ENCODE results near the gene DLX1. TPM values are rescaled to one million over a fixed set of nuclear protein-coding genes. Genes with fewer than 3 reads are reported as not detected.

Gene DLX1
- total and polyA plus RNA-seq, 4 donors: not detected

- H3K9ac ChIP-seq (ENCODE audit: low read depth in 1 of 2, low read length in 2 of 2): no peak overlapping the region
- no peaks in the 10 kb centered on the region for H3K36me3 ChIP-seq (ENCODE audit: control insufficient read depth in 4 of 4, insufficient read depth in 3 of 4, low read depth in 1 of 4, low read length in 3 of 4)
- H3K9me3 ChIP-seq (ENCODE audit: control insufficient read depth in 4 of 4, low read length in 3 of 4): no peaks in the 10 kb centered on the region
- no peak for DNase-seq (ENCODE audit: low spot score)
- 39% methylated on average over 4 of the region's 4 CpGs for WGBS
- H3K4me1 ChIP-seq (ENCODE audit: control insufficient read depth in 4 of 4, insufficient read depth in 4 of 4, low read length in 3 of 4): peaks cover 0 to 23% (median 15%) of the 10 kb centered on the region in 4 donors
- peak overlapping the region; percentile 4 to 16 for H3K27ac ChIP-seq (ENCODE audit: low read depth in 1 of 2, low read length in 2 of 2)
- peak; percentile 88 to 91 for TF ChIP-seq HNF4A (conservative IDR thresholded peaks at IDR 0.05)
- TF ChIP-seq EGR1 (IDR thresholded peaks at IDR 0.05; ENCODE audit: low read depth in 2 of 2): peak; percentile 40 to 74
- peak; percentile 70 for TF ChIP-seq HNF4G (IDR thresholded peaks at IDR 0.05)
- TF ChIP-seq YY1 (IDR thresholded peaks at IDR 0.05): peak; percentile 81
- TF ChIP-seq GABPA (IDR thresholded peaks at IDR 0.05 in 1 of 2, conservative IDR thresholded peaks at IDR 0.05 in 1 of 2): peak in 1 of 2 donors; percentile 53
- peak; percentile 67 for TF ChIP-seq NR2F2 (IDR thresholded peaks at IDR 0.05)
- TF ChIP-seq, protein P1, sequence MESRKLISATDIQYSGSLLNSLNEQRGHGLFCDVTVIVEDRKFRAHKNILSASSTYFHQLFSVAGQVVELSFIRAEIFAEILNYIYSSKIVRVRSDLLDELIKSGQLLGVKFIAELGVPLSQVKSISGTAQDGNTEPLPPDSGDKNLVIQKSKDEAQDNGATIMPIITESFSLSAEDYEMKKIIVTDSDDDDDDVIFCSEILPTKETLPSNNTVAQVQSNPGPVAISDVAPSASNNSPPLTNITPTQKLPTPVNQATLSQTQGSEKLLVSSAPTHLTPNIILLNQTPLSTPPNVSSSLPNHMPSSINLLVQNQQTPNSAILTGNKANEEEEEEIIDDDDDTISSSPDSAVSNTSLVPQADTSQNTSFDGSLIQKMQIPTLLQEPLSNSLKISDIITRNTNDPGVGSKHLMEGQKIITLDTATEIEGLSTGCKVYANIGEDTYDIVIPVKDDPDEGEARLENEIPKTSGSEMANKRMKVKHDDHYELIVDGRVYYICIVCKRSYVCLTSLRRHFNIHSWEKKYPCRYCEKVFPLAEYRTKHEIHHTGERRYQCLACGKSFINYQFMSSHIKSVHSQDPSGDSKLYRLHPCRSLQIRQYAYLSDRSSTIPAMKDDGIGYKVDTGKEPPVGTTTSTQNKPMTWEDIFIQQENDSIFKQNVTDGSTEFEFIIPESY (IDR thresholded peaks at IDR 0.05): peak; percentile 53
- TF ChIP-seq FOXA2 (IDR thresholded peaks at IDR 0.05): peak; percentile 47
- peak; percentile 30 for TF ChIP-seq FOXA1 (IDR thresholded peaks at IDR 0.05)
- no peak for TF ChIP-seq TAF1 (conservative IDR thresholded peaks at IDR 0.05)
- TF ChIP-seq JUND (IDR thresholded peaks at IDR 0.05): peak; percentile 48 to 73
- no peak for TF ChIP-seq CTCF (IDR thresholded peaks at IDR 0.05; ENCODE audit: low read depth, low read length, missing input control)
- TF ChIP-seq SP1 (IDR thresholded peaks at IDR 0.05): peak; percentile 78
- TF ChIP-seq RAD21 (IDR thresholded peaks at IDR 0.05): peak; percentile 46 to 51
- TF ChIP-seq, protein P2, sequence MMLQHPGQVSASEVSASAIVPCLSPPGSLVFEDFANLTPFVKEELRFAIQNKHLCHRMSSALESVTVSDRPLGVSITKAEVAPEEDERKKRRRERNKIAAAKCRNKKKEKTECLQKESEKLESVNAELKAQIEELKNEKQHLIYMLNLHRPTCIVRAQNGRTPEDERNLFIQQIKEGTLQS (IDR thresholded peaks at IDR 0.05): no peak
- TF ChIP-seq, protein P3, sequence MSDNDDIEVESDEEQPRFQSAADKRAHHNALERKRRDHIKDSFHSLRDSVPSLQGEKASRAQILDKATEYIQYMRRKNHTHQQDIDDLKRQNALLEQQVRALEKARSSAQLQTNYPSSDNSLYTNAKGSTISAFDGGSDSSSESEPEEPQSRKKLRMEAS (IDR thresholded peaks at IDR 0.05): peak; percentile 90
- peak; percentile 80 to 83 for TF ChIP-seq RXRA (IDR thresholded peaks at IDR 0.05)
- peak; percentile 41 for TF ChIP-seq REST (IDR thresholded peaks at IDR 0.05)
- H3K27me3 ChIP-seq (ENCODE audit: control insufficient read depth in 4 of 4, insufficient read depth in 4 of 4, low read length in 3 of 4): no peaks in the 10 kb centered on the region
- no peak overlapping the region for H3K4me3 ChIP-seq (ENCODE audit: low read depth in 1 of 3, low read length in 3 of 3)
These were observed 33.0 kb upstream of the DLX1 start for GRCh38 chr2:172052000-172052983.
